Heart left ventricle (tissue), 16 donors: ENCODE data around the gene FBLN2. TPM values are rescaled to one million over a fixed set of nuclear protein-coding genes. Genes with fewer than 3 reads are reported as not detected.

ENCODE experiments used
- ATAC-seq, 4 donors: fragments of 200-7000 bp; cut with Tn5 transposase; one replicate each; pipeline ENCODE4 v1.9.1; 2020 to 2022; ENCODE audit warnings: moderate library complexity in 4 of 4, mild to moderate bottlenecking in 3 of 4, moderate number of reproducible peaks in 1 of 4
- DNase-seq, 5 donors: peaks; one replicate each; pipeline ENCODE4 v3.0.0-alpha.2; 2020
- H3K27ac ChIP-seq, 12 donors: fragments of 200-600 bp; sonication (generic) in 4 of 12; one replicate each; pipeline versions ENCODE4 v1.5.0 to v1.8.0; 2016 to 2022; ENCODE audit warnings: mild to moderate bottlenecking in 2 of 12
- H3K27me3 ChIP-seq, 9 donors: fragments of 200-600 bp; sonication (generic) in 2 of 9; one replicate each; pipeline versions ENCODE4 v1.5.1 to v1.8.0; 2016 to 2022; ENCODE audit warnings: mild to moderate bottlenecking in 3 of 9
- H3K36me3 ChIP-seq, 9 donors: fragments of 200-600 bp; sonication (generic) in 2 of 9; one replicate each; pipeline versions ENCODE4 v1.5.0 to v1.8.0; 2018 to 2022; ENCODE audit warnings: mild to moderate bottlenecking in 2 of 9
- H3K4me1 ChIP-seq, 12 donors: fragments of 200-600 bp; sonication (generic) in 4 of 12; one replicate each; pipeline versions ENCODE4 v1.5.0 to v1.8.0; 2016 to 2022; ENCODE audit warnings: mild to moderate bottlenecking in 3 of 12
- H3K4me3 ChIP-seq, 12 donors: fragments of 200-600 bp; sonication (generic) in 4 of 12; one replicate each; pipeline versions ENCODE4 v1.5.0 to v1.8.0; 2017 to 2022; ENCODE audit warnings: mild to moderate bottlenecking in 9 of 12, moderate library complexity in 4 of 12
- H3K9me3 ChIP-seq, 12 donors: fragments of 200-600 bp; sonication (generic) in 4 of 12; one replicate each; pipeline versions ENCODE4 v1.5.0 to v1.8.0; 2016 to 2022; ENCODE audit warnings: mild to moderate bottlenecking in 1 of 12
- CTCF ChIP-seq, 12 donors: fragments of 200-600 bp; sonication (generic) in 4 of 12; IDR thresholded peaks; one replicate each; pipeline versions ENCODE4 v1.5.0 to v1.8.0; 2018 to 2022; ENCODE audit warnings: antibody characterized with exemption in 12 of 12, mild to moderate bottlenecking in 5 of 12
- POLR2A ChIP-seq, 2 donors: fragments of 450-650 bp; IDR thresholded peaks; one replicate each; pipeline ENCODE4 v1.6.1; 2017; ENCODE audit warnings: antibody characterized with exemption in 2 of 2, mild to moderate bottlenecking in 2 of 2, moderate library complexity in 2 of 2
- WGBS, 4 donors: extraction: QIAGEN DNeasy Blood & Tissue Kit in 2 of 4; methylation state at CpG; one replicate each; pipeline versions ENCODE4 v1.1.5 to v1.1.7; 2013 to 2018; 5-methylcytosine and 5-hydroxymethylcytosine counted together
- intact Hi-C, 10 donors: fragments of 100-400 bp; cut with DNase I; formaldehyde crosslinking; loops; one replicate each; pipeline versions ENCODE4 v1.11.1 to v1.14.2; 2022
- polyA plus RNA-seq, 2 donors: library from polyadenylated mRNA; stranded (reverse); fragments of 200-250 nt; gene quantifications; one replicate each; pipeline ENCODE4 v1.2.3, GENCODE V29; 2013
- total RNA-seq, 9 donors: library from RNA; depleted of rRNA in 2 of 9; stranded (reverse); fragments of >200 nt in 2 of 9; fragmentation: NEBNext Ultra II Directional in 3 of 9; extraction: Animal tissue kit (Norgen Biotek cat#: 25700) in 3 of 9; gene quantifications; one replicate each; pipeline versions ENCODE4 v1.1.0 to v1.2.4, GENCODE V29; 2016 to 2023
- donor health status: ischemic (EF 13 %, LVEDD 7.1; RV severe dilation, severe dysfunction).
- donor health status: healthy with polysubstance abuse.
- donor health status: DM: no; HTN: yes; CAD: no.
- donor health status: DM: no; HTN: no; CAD: no.
- donor health status: ischemic (EF 25% LVEDD 6.9; RV normal size, moderate dysfunction).
- donor health status: ischemic (EF 25% LVEDD 5.7; RV mildly dilated, moderate dysfunction).
- donor health status: healthy.
- donor health status: DM: yes; HTN: yes; CAD: no.
- donor health status: ischemic (EF 35%, LVEDD 5.7; RV mildly dilated, moderate dysfunction).
- donor health status: nonischemic (EF 11% LVEDD 7.7; RV severe dilation, severe dysfunction).
- donor health status: DM: yes; HTN: yes; CAD: no.
- donor health status: PGD.
- donor health status: ischemic (EF 29% LVEDD 5.4; RV normal size, mild dysfunction).
- donor health status: nonischemic (EF 23%, LVEDD 6.1; RV moderate dilation, normal function).

FBLN2 gene
- total and polyA plus RNA-seq, 11 donors = 16.5 to 118 (median 42.7) TPM

DNA sequence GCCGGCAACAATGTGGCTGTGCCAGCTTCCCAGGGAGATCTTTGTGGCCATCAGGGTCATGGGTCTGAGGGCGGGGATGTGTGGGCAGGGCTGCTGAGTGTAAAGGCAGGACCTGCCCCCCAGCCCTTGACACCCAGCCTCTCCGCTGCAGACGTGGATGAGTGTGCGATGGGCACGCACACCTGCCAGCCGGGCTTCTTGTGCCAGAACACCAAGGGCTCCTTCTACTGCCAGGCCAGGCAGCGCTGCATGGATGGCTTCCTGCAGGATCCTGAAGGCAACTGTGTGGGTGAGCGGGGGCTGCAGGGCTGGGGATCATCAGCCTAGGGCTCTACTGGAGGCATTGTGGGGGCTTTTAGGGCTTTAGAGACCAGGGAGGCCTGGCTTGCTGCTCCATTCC is 78.8 kb downstream of the FBLN2 start:
- DNase-seq = peak in 2 of 5 donors; percentile 23 to 42
- TF ChIP-seq POLR2A (IDR thresholded peaks at IDR 0.05) = no peak
- no peak for TF ChIP-seq CTCF (IDR thresholded peaks at IDR 0.05)
- WGBS, 4 donors = 92 to 96% (median 94%) methylated on average over 5 to 9 of the region's 9 CpGs
- Histone ChIP-seq H3K27me3 (no peaks in the 10 kb centered on the region), H3K4me1 (no peaks in the 10 kb centered on the region), H3K27ac (no peak overlapping the region), H3K4me3 (no peak overlapping the region), H3K9me3 (no peaks in the 10 kb centered on the region), H3K36me3 (peaks cover 0 to 95% (median 15%) of the 10 kb centered on the region in 9 donors)
- ATAC-seq = peak in 1 of 4 donors; percentile 5
- intact Hi-C loops = no loop called here

DNA sequence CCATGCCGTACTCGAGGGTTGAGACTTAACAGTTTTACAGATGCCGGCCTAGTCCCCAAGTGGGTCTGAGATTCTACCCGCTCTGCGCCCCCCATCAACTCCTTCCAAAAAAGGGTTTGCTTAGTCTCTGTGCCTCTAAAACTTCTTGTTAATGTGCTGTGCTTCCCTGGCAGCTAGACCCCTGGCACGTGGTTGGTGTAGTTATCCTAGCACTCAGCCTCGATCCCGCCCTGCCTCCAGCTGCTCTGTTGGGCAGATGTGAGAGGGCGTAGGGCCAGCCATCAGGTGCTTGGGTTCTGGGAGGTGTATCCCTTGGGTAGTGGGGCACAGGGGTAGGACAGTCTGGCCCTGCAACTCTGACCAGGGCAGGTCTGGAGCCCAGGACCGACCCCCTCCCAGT is 79.5 kb downstream of the FBLN2 start:
- Histone ChIP-seq H3K27me3 (no peaks in the 10 kb centered on the region), H3K4me1 (no peaks in the 10 kb centered on the region), H3K36me3 (peaks cover 0 to 93% (median 17%) of the 10 kb centered on the region in 9 donors), H3K27ac (no peak overlapping the region), H3K4me3 (no peak overlapping the region), H3K9me3 (no peaks in the 10 kb centered on the region)
- intact Hi-C loops = no loop called here
- TF ChIP-seq CTCF (IDR thresholded peaks at IDR 0.05) = no peak
- no peak for TF ChIP-seq POLR2A (IDR thresholded peaks at IDR 0.05)
- ATAC-seq (no peak), DNase-seq (peak in 1 of 5 donors; percentile 4)
- 89 to 92% (median 91%) methylated on average over 10 of the region's 10 CpGs for WGBS, 4 donors

DNA sequence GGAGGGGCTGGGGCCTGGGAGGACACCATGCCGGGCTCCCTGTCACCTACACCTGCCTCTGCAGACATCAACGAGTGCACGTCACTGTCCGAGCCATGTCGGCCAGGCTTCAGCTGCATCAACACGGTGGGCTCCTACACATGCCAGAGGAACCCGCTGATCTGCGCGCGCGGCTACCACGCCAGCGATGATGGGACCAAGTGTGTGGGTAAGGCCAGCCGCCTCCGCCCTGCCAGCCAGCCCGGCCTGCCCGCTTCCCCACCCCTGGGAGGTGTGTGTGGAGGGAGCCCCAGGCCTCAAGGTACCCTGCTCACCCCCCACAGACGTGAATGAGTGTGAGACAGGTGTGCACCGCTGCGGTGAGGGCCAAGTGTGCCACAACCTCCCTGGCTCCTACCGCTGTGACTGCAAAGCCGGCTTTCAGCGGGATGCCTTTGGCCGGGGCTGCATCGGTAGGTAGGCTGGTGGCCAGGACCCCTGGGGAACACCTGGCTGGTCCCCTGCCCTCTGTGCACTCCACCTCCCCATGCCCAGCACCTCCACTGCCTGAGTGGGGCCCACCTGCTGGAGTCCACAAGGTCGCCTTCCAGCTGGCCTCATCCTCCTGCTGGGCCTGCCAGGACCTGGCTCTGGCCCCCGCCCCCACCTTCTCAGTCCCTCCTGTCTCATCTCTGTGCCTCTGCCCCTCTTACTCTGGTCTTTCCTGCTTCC is 80.1 kb downstream of the FBLN2 start:
- peaks cover 0 to 88% (median 17%) of the 10 kb centered on the region in 9 donors for H3K36me3 ChIP-seq
- H3K9me3 ChIP-seq = no peaks in the 10 kb centered on the region
- 93 to 97% (median 96%) methylated on average over 16 to 27 of the region's 27 CpGs for WGBS, 4 donors
- TF ChIP-seq CTCF (IDR thresholded peaks at IDR 0.05) (no peak), POLR2A (IDR thresholded peaks at IDR 0.05) (no peak)
- H3K4me3 ChIP-seq = no peak overlapping the region
- no peak overlapping the region for H3K27ac ChIP-seq
- intact Hi-C loops = no loop called here
- ATAC-seq = no peak
- no peaks in the 10 kb centered on the region for H3K4me1 ChIP-seq
- no peaks in the 10 kb centered on the region for H3K27me3 ChIP-seq
- DNase-seq = no peak

GRCh38 chr3:13629644-13630043 is 80.7 kb downstream of the FBLN2 start:
- no peaks in the 10 kb centered on the region for H3K9me3 ChIP-seq
- no peak for DNase-seq
- ATAC-seq = no peak
- TF ChIP-seq CTCF (IDR thresholded peaks at IDR 0.05) (no peak), POLR2A (IDR thresholded peaks at IDR 0.05) (no peak)
- no peak overlapping the region for H3K4me3 ChIP-seq
- H3K4me1 ChIP-seq = no peaks in the 10 kb centered on the region
- intact Hi-C loops = no loop called here
- peaks cover 0 to 81% (median 17%) of the 10 kb centered on the region in 9 donors for H3K36me3 ChIP-seq
- H3K27me3 ChIP-seq = no peaks in the 10 kb centered on the region
- H3K27ac ChIP-seq = no peak overlapping the region
- WGBS, 4 donors = 93 to 95% (median 93%) methylated on average over 13 to 16 of the region's 16 CpGs
